HL-60 (cell line): ENCODE data around the gene URB1.

Experiments
- POLR2AphosphoS5 ChIP-seq: IDR thresholded peaks from 2 replicates; pipeline ENCODE4 v1.6.1; 2012; ENCODE audit warnings: low read depth
- TF ChIP-seq, protein P1 (sequence below): IDR thresholded peaks from one replicate; pipeline ENCODE4 v1.5.1; 2011; ENCODE audit warnings: low read length, control low read depth, inconsistent platforms; ENCODE audit not compliant: insufficient read depth
- TF ChIP-seq, protein P2 (sequence below): IDR thresholded peaks from 2 replicates; pipeline ENCODE4 v1.6.1; 2012; ENCODE audit warnings: low read depth; ENCODE audit not compliant: insufficient replicate concordance

DNA sequence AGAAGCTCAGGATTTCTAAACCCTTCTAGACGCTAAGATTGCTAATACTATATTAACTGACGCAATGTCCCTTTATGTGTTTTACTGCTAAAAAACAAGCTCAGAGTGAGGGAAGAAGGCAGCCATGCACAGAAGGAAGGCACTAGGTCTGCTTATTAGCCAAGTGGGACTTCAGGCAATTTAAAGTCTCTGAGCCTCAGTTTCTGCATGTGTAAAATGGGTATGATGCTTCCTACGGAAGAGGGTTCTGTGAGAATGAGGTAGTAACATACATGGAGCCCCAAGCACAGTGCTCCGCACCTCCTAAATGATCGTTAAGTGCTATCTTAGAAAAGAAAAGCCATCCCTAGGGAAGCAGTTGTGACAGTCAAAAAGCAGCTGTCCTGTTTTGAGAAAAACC lies 130.9 kb downstream of the URB1 start:
- TF ChIP-seq, protein P1, sequence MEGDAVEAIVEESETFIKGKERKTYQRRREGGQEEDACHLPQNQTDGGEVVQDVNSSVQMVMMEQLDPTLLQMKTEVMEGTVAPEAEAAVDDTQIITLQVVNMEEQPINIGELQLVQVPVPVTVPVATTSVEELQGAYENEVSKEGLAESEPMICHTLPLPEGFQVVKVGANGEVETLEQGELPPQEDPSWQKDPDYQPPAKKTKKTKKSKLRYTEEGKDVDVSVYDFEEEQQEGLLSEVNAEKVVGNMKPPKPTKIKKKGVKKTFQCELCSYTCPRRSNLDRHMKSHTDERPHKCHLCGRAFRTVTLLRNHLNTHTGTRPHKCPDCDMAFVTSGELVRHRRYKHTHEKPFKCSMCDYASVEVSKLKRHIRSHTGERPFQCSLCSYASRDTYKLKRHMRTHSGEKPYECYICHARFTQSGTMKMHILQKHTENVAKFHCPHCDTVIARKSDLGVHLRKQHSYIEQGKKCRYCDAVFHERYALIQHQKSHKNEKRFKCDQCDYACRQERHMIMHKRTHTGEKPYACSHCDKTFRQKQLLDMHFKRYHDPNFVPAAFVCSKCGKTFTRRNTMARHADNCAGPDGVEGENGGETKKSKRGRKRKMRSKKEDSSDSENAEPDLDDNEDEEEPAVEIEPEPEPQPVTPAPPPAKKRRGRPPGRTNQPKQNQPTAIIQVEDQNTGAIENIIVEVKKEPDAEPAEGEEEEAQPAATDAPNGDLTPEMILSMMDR: no peak
- TF ChIP-seq, protein P2, sequence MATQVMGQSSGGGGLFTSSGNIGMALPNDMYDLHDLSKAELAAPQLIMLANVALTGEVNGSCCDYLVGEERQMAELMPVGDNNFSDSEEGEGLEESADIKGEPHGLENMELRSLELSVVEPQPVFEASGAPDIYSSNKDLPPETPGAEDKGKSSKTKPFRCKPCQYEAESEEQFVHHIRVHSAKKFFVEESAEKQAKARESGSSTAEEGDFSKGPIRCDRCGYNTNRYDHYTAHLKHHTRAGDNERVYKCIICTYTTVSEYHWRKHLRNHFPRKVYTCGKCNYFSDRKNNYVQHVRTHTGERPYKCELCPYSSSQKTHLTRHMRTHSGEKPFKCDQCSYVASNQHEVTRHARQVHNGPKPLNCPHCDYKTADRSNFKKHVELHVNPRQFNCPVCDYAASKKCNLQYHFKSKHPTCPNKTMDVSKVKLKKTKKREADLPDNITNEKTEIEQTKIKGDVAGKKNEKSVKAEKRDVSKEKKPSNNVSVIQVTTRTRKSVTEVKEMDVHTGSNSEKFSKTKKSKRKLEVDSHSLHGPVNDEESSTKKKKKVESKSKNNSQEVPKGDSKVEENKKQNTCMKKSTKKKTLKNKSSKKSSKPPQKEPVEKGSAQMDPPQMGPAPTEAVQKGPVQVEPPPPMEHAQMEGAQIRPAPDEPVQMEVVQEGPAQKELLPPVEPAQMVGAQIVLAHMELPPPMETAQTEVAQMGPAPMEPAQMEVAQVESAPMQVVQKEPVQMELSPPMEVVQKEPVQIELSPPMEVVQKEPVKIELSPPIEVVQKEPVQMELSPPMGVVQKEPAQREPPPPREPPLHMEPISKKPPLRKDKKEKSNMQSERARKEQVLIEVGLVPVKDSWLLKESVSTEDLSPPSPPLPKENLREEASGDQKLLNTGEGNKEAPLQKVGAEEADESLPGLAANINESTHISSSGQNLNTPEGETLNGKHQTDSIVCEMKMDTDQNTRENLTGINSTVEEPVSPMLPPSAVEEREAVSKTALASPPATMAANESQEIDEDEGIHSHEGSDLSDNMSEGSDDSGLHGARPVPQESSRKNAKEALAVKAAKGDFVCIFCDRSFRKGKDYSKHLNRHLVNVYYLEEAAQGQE: no peak
- TF ChIP-seq POLR2AphosphoS5: no peak
